Measurements from ENCODE around the gene LSR.

GRCh38 chr19:35241417-35241816, 7.4 kb upstream of the LSR start:
- TF ChIP-seq POLR2A (IDR thresholded peaks at IDR 0.05) = no peak
- no peak for TF ChIP-seq CTCF (IDR thresholded peaks at IDR 0.05 in 8 of 11, conservative IDR thresholded peaks at IDR 0.05 in 3 of 11)
- no peak for TF ChIP-seq POLR2AphosphoS5 (IDR thresholded peaks at IDR 0.05)
